Measurements from ENCODE around the gene DZIP1.

DNA sequence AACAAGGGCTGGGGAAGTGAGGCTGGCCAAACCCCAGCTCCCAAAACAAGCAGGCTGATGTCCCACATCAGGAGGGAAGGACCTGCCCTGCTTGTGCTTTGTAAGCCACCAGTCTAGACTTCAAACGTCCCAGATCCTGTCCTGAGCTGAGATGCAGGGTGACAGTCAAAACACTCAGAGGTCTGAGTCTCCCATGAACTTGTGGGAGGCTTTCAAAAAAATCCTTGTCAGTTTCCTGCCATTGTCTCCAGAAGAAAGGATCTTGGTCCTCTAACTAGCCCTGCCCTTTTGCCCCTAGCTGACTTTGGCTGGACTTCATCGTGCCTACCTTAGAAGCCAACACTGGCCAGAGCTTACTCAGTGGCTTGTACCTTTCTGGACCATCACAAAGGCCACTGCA, 43.3 kb downstream of the DZIP1 start:
- TF ChIP-seq FOXP1 (CRISPR knock-in tag; IDR thresholded peaks at IDR 0.05; ENCODE audit: borderline replicate concordance) (no peak), FOXP4 (CRISPR knock-in tag; IDR thresholded peaks at IDR 0.05) (no peak), E2F5 (CRISPR knock-in tag; IDR thresholded peaks at IDR 0.05) (no peak), TP53 (CRISPR knock-in tag; IDR thresholded peaks at IDR 0.05) (no peak)
